Renal cortex interstitium (tissue), 15 donors: ENCODE measurements around the gene AKR1C2. TPM values are rescaled to one million over a fixed set of nuclear protein-coding genes. Genes with fewer than 3 reads are reported as not detected.
"Not testable (repeated sequence)": the region's sequence is repeated elsewhere in the genome, so short reads cannot be mapped to it uniquely, and the experiment has no call there.

Source experiments
- DNase-seq, 11 donors: peaks; one replicate each; pipeline ENCODE4 v3.0.0-alpha.2; 2013; ENCODE audit warnings: low read depth in 9 of 11, low spot score in 4 of 11; ENCODE audit errors: extremely low read depth in 1 of 11
- long read RNA-seq, 16 experiments: transcript quantifications; one replicate each; lab custom pipeline, GENCODE V29; 2026
- polyA plus RNA-seq, 3 donors: library from polyadenylated mRNA; unstranded; fragments of 120-200 nt; gene quantifications; one replicate each; pipeline ENCODE4 v1.2.1, GENCODE V29; 2013; ENCODE audit not compliant: insufficient read length in 3 of 3

The AKR1C2 gene
- 10 to 100 TPM in 1 of 3 donors, 1 to 10 TPM in 2; 4.7 to 10.3 (median 7.5) TPM for polyA plus RNA-seq
- long read RNA-seq, donor 1, partial matches to known transcripts: 52 of 55 reads
- long read RNA-seq, donor 1, other reads (novel, unspliced or antisense): 0 of 55 reads
- long read RNA-seq, donor 2, partial matches to known transcripts: 35 of 38 reads
- long read RNA-seq, donor 2, other reads (novel, unspliced or antisense): 0 of 38 reads
- long read RNA-seq, donor 3, transcript AKR1C2-201 (9 exons, 3,756 nt): major isoform, 9 of 64 reads
- long read RNA-seq, donor 3, partial matches to known transcripts: 53 of 64 reads
- long read RNA-seq, donor 3, other reads (novel, unspliced or antisense): 0 of 64 reads
- long read RNA-seq, donor 4, partial matches to known transcripts: 29 of 30 reads
- long read RNA-seq, donor 4, other reads (novel, unspliced or antisense): 0 of 30 reads
- long read RNA-seq, donor 5: 0 reads
- long read RNA-seq, donor 6, partial matches to known transcripts: 26 of 26 reads
- long read RNA-seq, donor 6, other reads (novel, unspliced or antisense): 0 of 26 reads
- long read RNA-seq, donor 7, partial matches to known transcripts: 10 of 10 reads
- long read RNA-seq, donor 7, other reads (novel, unspliced or antisense): 0 of 10 reads
- long read RNA-seq, donor 8, partial matches to known transcripts: 62 of 64 reads
- long read RNA-seq, donor 8, other reads (novel, unspliced or antisense): 0 of 64 reads
- long read RNA-seq, donor 9, partial matches to known transcripts: 14 of 15 reads
- long read RNA-seq, donor 9, other reads (novel, unspliced or antisense): 0 of 15 reads
- long read RNA-seq, donor 10, partial matches to known transcripts: 70 of 73 reads
- long read RNA-seq, donor 10, other reads (novel, unspliced or antisense): 0 of 73 reads
- long read RNA-seq, donor 11, partial matches to known transcripts: 32 of 32 reads
- long read RNA-seq, donor 11, other reads (novel, unspliced or antisense): 0 of 32 reads
- long read RNA-seq, donor 12, partial matches to known transcripts: 36 of 36 reads
- long read RNA-seq, donor 12, other reads (novel, unspliced or antisense): 0 of 36 reads
- long read RNA-seq, donor 13: 0 reads
- long read RNA-seq, donor 14, partial matches to known transcripts: 57 of 60 reads
- long read RNA-seq, donor 14, other reads (novel, unspliced or antisense): 0 of 60 reads
- long read RNA-seq, donor 15, partial matches to known transcripts: 13 of 13 reads
- long read RNA-seq, donor 15, other reads (novel, unspliced or antisense): 0 of 13 reads
- long read RNA-seq, donor 16, transcript AKR1C2-201 (9 exons, 3,756 nt): major isoform, 6 of 6 reads
- long read RNA-seq, donor 16, partial matches to known transcripts: 0 of 6 reads
- long read RNA-seq, donor 16, other reads (novel, unspliced or antisense): 0 of 6 reads

GRCh38 chr10:5003127-5004029 is at the start of gene AKR1C2:
TSS of gene AKR1C2 (minus strand) at chr10:5003857. CDS start at chr10:5003835, 22 bp downstream.
- not testable (repeated sequence) for DNase-seq

DNA sequence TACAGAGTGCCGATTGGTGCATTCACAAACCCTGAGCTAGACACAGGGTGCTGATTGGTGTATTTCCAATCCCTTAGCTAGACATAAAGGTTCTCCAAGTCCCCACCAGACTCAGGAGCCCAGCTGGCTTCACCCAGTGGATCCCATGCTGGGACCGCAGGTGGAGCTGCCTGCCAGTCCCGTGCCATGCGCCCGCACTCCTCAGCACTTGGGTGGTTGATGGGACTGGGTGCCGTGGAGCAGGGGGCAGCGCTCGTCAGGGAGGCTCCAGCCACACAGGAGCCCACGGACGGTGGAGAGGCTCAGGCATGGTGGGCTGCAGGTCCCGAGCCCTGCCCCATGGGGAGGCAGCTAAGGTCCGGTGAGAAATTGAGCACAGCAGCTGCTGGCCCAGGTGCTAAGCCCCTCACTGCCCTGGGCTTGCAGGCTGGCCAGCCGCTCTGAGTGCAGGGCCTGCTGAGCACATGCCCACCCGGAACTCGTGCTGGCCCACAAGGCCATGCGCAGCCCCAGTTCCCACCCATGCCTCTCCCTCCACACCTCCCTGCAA is 49.4 kb upstream of the AKR1C2 start:
- DNase-seq: not testable (repeated sequence)

DNA sequence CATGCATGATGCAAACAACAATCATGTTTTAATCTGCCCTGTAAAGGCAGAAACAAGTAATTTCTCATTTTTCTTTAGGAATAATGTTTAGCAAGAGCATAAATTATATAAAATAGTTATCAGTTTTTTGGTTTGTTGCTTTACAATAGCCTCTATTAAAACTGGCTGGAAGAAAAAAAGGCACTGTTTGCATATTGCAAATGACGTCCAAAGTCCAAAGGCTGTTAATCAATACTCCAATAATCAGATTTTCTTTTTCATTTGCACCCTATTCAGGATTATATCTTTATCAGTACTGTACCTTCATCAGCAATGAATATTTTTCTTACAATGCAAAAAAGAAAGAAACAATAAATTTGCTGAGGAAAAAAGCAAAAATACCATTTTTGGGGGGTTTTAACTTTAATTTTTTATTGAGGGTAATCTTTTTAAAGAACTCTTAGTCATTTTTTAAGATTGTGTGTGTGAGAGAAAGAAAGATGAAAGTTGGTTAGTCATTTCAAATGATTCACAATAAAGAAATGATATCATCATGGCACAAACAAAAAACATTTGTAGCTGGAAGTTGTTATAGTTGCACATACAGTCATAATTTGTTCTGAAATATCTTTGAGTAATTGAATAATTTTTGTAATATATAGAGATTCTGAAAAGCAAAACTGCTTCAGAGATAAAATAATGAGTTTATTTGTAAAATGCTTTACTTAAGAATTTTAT is 44.4 kb upstream of the AKR1C2 start:
- no peak for DNase-seq

- not testable (repeated sequence) for DNase-seq
Observed at GRCh38 chr10:5047055-5047454, 43.4 kb upstream of the AKR1C2 start.

GRCh38 chr10:5046410-5046809 is 42.8 kb upstream of the AKR1C2 start:
- no peak for DNase-seq

DNA sequence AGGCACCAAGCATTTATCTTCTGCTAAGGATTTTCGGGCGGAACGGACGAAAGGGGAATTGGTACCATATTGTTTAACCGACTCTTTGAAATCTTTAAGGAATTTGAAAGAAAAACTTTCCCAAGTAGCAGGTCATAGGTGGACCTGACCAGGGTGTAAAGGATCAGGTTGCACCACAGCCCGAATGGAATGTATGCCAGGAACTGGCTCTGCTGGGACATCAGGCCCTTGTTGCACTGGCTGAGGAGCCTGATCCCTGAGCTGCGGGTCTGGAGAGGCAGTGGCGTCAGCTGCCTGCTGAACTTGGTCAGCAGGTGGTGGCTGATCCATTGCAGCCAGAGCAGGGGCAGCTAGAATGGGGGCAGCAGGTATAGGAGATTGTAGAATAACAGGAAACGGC is 41.4 kb upstream of the AKR1C2 start:
- no peak for DNase-seq

DNA sequence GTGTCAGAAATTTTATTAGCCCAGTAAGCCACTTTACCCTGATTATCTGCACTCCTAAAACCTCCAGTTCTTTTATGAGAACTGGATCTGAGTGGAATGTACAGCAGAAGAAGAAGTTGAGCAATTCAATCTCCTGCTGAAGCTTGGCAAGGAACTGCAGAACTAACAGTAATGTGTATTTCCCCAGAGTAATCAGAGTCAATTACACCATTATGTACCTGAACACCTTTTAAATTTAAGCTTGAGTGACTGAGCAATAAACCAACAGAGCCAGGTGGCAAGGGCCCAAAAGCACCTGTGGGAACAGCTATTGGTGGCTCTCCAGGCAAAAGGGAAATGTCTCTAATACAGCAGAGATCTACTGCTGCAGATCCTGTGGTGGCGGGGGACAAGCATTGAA is 40.1 kb upstream of the AKR1C2 start:
- DNase-seq: peak in 1 of 11 donors; percentile 6

- DNase-seq: no peak
Observed at GRCh38 chr10:5042922-5043321, 39.3 kb upstream of the AKR1C2 start.

- DNase-seq: no peak
Observed at GRCh38 chr10:5041471-5042023, 37.9 kb upstream of the AKR1C2 start.

DNA sequence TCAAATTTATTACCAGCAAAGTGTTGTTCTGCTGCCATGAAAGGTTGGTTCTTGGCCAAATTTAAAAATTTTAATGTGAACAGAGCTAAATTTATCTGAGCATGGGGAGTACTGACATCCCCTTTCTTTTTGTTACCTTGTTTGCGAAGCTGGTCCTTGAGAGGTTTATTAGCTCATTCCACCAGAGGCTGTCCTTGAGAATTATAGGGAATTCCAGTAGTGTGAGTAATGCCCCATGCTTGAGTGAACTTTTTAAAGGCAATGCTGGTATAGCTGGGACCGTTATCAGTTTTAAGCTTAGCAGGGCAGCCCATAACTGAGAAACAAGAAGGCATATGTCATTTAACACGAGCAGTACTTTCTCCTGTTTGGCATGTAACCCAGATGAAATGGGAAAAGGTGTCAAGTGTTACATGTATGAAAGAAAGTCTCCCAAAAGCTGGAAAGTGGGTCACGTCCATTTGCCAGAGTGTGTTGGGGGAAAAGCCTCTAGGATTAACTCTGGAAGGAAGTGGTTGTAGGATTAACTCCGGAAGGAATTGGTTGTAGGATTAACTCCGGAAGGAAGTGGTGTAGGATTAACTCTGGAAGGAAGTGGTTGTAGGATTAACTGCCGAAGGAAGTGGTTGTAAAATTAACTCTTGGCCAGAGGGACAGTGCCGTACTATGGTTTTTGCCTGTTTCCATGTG is 37.3 kb upstream of the AKR1C2 start:
- no peak for DNase-seq

DNA sequence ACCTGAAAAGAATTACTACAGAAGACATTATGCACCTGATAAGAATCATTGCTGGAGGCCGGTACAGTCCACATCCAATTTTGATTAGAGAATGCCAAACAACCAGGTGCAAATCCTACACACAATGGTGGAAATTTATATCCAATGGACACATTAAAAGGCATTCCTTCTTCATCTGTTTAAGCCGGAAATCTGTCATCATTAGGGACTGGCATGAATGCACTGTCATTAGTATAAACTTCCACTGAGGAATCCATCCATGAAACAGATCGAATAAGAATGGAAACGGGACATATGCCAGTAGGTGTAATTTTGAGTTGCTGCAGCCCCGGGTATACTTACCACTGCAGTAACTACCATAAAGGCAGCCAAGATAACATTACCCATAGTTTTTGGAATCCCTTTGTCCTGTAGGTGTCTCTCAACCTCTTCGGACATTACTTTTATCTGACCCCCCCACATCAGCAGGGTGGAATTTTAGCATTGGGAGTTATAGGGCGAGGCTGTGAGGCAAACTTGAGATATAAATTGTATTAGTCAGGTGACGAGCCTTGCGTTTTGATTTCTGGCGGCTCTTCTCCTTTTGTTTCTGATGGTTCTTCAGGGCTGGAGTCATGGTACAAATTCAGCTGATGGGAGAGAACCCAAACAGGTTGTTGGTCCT is 36.5 kb upstream of the AKR1C2 start:
- no peak for DNase-seq

DNA sequence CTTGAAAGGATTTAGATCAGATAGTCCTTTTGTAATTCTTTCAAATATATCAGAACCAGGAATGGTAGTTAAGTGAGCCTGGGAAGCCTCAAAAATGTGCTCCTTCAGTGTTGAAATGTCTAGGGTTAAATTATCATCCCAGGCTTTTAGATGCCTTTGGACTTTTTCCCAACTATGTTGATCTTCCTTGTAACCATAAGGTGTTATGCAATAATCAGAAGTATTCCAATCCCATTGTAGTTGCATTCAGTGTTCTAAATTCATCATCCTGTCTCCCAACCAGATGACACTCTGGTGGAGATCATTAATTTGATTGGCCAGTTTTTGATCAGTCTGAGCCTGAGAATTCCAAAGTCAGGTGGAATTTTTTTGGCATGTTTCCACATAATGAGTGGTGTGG is 35.1 kb upstream of the AKR1C2 start:
- DNase-seq: no peak

DNA sequence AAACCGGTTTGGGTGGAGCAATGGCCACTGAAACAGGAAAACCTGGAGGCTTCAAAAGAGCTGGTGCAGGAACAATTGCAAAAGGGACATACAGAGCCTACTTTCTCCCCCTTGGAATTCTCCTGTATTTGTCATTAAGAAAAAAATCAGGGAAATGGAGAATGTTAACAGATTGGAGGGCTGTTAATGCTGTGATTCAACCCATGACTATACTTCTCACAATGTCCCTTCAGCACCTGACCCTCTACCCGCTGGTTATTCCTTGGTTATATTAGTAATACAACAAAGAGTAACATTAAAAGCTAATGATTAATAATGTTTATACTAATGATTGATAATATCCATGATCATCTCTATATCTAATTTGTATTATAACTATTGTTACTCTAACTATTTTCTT is 34.4 kb upstream of the AKR1C2 start:
- no peak for DNase-seq

- no peak for DNase-seq
Observed at GRCh38 chr10:5036511-5036910, 32.9 kb upstream of the AKR1C2 start.

GRCh38 chr10:5035356-5035755 is 31.7 kb upstream of the AKR1C2 start:
- no peak for DNase-seq

- no peak for DNase-seq
Observed at GRCh38 chr10:5034588-5034987, 30.9 kb upstream of the AKR1C2 start.
